Activated CD8-positive, alpha-beta memory T cell treated with anti-CD3 and anti-CD28 coated beads, Interleukin-2, amount 50 U/mL, for 24 hours (primary cell): ENCODE results near the gene RBM20.
"Not testable (repeated sequence)": the region's sequence is repeated elsewhere in the genome, so short reads cannot be mapped to it uniquely, and the experiment has no call there.

Experiments
- DNase-seq: peaks from one replicate; pipeline ENCODE4 v3.0.0-alpha.2; 2020; ENCODE audit errors: extremely low read depth

The RBM20 gene

DNA sequence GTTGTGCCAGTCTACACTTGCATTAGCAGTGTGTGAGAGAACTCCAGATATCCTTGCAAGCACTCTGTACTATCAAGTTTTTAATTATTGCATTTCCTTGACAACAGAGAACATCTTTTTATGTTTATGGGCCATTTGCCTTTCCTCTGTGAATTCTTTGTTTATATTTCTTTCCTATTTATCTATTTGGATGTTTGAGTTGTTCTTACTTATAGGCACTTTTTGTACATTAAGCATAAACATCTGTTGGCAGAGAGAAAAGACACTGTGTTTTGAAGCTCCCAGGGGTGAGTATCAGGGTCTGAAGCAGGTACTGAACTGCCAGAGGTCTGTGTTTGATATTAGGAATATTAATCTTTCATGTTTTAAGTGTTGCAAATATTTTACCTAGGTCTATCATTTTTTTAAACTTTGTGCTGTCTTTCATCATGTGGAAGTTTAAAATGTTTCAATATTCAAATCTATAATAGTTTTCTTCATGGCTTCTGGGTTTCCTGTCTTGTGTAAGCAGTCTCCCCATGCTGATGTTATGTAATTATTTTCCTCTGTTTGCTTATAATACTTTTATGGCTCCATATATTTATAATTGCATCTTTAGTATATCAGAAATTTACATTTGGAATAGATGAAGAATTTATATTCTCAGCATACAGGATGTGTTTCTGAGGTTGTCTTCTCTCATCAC is 209.9 kb downstream of the RBM20 start:
- DNase-seq, result no peak

DNA sequence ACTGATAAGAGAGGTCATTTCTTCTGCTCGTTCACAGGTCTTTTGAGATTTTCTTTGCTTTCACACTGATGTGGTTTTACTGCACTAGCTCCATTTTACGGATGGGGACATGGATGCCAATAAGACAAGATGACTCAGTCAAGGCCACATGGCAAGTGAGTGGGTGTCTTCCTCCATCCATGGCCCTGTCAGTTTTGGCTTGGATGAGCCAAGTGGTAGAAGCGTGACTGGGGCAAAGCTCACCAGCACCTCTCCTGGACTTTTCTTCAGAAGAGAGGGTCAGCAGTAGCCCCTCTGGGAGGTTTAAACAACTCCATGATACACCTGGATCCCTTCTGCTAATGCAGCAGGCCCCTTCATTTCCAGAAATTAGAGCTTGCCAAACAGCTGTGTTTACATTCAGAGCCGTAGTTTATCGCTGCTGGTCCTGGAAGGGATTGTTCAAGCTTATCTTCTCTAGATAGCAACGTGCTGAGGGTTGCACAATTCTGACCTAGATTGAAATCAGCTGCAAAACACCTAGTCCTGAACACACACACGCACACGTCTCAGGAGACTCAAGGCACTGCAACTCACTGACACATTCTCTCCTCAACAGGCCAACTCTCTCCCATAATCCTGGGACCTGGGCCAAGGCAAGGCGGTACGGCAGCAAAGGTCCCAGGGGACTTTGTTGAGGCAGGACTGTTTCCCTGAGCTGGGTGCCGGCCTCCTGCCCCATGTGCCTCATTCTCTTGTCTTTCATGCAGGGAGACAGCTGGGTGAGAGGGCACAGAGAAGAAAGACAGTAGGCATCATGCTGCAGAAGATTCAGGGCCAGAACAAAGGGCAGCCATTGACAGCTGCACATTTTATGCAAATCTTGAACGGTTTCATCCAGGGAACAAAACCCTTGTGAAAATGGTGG is 213.4 kb downstream of the RBM20 start:
- no peak for DNase-seq

DNA sequence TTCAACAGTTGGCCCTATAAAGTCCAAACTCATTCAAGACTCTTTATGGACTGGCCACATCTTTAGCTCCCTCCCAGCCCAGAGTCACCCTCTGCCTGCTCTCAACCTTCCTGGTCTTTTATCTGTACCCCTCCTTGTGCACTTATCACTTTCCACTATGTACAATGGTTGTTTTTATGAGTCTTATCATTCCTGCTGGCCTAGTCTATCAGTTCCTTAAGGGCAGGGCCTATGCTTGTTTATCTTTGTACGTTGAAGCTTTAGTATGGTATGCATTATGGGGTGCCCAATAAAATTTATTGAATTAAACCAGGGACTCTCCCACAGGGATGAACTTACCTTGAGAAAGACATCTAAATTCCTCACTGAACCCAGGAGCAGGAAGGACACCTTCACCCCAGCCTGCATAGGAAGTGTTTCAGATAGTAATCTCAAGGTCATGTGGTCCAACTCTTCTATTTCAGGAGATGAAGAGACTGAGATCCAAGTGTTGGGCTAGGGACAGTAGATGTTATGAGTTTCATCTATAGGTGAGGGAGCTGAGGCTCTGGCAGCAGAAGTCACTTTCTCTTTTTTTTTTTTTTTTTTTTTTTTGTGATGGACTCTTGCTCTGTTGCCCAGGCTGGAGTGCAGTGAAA is 214.3 kb downstream of the RBM20 start:
- no peak for DNase-seq

DNA sequence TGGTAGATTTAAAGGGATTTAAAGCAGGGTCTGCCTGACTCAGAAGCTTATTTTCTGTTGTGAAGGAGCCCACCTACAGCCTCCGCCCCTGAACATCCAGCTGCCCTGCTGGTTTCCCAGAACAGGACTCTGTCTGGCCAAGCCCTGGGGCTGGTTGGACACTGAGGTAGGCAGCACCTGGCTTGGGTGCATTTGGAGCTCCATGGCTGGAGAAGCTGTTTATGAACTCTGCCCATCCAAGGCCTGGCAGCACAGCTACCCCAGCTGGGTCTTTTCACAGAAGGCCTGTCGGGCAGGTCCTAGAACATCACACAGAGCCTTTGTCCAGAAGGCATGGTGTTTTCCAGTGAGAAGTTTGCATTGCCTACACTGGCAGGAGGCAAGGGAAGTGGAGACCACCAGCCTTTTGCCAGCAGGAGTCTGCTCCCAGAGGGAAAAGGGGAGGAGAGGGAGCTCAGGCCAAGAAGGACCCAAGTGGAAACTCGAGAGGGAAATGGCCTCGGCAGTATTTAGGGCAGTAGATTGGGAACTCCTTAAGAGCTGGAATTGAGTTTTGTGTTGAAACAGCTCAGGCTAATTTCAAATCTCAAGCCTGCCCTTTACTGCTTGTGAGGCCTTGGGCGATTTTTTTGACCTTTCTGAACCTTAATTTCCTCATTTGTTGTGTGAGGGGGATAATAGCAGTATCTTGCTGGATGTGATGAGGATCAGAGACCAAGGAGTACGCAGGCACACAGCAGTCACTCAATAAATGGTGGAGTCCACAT is 215.3 kb downstream of the RBM20 start:
- no peak for DNase-seq

DNA sequence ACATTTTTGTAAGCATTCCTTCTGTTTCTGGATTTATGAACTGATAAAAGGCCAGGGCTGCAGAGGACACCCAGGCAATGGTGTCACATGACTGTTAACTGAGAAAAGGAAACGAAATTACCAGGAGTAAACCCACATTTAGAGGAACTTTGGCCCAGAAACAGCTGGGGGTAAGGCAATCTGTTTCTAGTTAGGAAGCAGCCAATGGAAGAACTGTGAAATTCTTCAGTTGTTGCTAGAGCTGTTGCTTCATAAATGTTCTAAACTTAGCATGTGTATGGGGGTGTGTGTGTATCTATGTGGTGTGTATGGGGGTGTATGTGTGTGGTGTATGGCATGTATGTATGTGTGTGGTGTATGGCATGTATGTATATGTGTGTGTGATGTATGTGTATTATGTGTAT is 215.8 kb downstream of the RBM20 start:
- no peak for DNase-seq

DNA sequence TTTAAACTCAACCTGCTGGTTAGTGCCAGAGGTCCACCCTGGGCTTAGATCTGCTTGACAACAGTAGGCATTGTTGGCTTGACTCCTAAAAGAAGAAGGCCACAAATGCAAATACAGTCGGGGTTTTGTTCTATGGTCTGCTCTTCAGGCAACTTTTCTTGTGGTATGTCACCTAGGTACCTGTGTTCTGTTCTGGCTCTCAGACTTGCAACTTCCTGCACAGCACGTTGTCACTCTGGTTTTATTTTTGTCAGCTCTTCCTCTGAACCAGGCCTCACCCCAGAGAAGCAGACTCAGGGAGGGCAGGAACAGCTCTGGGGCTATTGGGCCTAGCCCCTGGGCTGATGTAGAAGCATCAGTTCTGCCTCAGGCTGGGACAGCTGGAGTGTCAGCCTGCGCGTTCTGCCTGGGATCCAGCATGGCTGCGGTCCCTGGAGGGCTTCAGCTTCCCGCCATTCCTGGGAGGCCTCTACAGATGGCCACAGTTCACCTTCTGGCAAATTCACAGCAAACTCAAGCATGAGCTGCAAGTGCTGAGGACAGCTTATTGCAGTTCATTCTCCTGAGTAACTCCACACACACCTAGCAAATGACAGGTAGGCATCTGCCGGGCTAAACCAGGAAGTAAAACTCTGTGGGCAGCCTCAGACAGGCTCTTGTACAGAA is 216.6 kb downstream of the RBM20 start:
- no peak for DNase-seq

DNA sequence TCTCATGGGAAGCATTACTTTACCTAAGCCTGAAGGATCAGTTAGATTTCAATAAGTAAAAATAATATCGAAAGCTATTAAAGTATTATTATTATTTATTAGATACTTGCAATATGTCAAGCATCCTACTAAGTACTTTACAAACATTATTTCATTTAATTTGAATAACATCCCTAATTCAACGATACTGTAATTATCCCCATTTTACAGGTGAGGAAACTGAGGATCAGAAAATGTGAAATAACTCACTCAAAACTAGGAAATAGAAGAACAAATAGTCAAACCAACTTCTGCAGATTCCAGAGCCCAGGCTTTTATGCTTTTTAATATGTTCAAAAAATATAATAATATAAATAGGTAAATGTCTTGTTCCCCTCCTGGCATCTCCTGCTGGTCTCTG is 217.3 kb downstream of the RBM20 start:
- no peak for DNase-seq

DNA sequence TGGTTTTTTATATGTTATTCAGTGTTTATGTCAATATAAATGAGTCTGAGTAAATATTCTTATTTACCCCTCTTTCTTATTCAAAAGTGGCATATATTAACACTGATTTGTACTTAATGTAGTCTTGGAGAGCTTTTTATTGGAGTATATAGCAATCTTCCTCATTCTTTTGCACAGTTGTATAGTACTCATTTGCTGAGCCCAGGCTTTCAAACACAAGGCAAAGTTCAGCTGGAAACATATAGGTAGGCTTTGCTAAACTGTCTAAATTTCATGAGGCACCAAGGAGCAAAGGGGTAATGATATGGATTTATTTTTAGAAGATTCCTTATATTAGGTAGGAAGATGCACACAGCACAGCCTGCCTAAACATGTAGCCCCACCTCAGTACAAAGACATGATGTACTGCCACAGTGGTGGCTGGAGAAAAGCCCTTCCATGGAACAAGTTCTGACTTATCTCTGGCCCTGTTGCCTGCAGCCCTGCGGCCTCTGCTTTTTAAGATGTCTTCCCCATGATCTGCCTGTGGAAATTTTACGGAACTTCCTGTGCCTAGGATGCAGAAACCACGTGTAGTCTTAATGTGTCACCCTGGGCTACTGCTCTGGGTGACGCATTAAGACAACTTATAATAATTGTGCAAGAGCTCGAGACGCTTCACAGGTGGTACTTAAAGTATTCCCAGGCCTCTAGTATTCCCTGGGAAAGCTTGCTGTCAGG is 218.0 kb downstream of the RBM20 start:
- DNase-seq, result no peak

DNA sequence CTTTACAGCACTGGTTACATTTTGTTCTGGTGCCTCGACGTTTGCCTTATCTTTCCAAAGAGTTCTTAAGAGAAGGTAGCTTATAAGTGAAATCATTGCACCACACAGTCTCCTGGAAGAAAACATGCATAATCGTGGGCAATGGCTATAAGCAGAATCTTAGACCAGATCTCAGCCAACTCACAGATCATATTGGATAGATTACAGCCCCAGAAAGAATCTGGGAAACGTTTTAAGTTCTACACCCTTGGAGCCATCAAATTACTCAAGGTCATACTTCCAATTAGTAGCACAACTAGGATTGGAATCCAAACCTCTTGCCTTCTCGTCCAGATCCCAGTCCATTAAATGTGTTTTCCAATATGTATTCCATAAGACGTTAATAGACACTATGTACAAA is 218.8 kb downstream of the RBM20 start:
- DNase-seq, result no peak

DNA sequence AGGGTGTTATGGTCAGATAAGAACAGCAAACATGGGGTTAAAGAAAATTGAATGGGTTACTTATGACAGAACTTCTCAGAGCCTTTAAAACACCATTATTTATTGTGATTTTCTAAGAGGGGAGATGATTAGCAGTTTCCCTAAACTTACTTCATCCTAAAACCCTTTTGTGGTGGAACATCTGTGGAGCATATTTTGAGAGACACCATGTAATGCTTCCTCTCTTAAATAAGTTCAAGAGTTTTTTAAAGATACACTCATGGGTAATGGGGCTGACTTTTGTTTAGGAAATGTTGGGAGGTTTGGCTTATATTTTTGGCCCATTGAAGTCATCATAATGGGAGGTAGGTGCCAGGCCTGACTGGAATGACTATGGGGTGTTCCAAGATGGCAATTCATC is 219.2 kb downstream of the RBM20 start:
- DNase-seq, result no peak

DNA sequence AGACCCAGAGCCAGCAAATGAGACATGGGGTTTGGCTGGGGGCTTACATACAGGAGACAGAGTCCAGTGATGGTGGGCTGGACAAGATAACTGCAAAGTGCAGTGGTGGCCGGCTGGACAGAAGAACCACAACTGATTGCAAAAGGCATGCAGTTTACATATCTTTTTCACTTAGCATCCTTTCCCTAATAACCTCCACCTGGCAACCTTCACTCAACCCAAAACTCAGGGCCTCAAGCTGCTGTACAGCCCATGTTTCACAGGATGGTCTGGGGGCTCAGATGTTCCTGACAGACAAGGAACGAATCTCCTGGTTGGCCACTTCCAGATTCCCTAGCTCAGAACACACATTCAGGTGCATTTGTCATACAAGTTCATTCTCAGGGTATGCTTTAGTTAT is 219.8 kb downstream of the RBM20 start:
- no peak for DNase-seq

DNA sequence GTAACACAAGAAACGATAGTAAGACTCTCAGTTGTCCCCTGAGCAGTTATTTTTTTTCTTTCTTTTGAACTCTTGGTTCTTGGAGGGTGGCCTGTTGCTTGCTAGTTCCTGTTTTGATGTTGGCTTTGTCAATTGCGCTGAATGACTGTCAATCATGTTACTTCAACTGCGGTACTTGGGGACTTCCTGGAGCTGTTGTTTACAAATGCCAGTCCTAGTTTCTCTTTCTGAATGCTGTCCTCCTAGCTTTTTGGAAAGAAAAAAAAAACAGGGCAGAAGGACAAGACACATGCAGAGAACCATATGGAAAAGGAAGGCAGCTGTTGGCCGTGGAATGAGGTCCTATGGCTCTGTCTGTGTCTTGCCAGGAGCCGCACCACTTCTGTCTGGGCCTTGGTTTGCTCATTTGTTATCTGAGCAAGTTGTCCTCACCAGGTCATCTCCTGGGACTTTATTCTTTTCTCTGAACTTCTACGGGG is 220.6 kb downstream of the RBM20 start:
- DNase-seq, result no peak

DNA sequence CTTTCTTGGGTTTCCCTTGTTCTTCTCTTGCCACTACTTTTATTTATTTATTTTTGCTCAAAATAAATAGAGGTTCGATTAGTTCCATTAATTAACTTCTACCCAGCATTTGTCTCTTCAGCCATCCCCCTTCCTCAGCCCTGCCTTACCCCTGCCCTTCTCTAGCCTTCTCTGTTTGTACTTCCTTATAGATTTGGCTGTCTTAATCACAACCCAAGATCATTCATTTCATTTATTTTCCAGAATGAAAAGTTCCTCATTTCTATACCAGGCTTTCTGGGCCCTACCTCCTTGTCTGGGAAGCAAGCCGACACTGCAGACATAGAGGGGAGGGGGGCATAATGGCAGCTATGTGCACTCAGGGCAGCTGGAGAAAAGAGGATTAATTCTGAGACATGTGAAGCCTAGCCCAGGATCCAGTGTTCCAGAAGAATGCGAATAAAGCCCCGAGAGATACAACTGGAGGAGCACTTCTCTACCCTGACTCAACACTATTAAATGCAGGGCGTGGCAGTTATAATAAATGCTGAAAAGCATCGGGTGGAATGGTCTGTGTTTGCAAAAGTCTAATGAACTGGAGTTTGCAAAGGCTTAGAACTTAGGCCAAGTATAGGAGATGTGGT is 221.2 kb downstream of the RBM20 start:
- DNase-seq, result no peak

DNA sequence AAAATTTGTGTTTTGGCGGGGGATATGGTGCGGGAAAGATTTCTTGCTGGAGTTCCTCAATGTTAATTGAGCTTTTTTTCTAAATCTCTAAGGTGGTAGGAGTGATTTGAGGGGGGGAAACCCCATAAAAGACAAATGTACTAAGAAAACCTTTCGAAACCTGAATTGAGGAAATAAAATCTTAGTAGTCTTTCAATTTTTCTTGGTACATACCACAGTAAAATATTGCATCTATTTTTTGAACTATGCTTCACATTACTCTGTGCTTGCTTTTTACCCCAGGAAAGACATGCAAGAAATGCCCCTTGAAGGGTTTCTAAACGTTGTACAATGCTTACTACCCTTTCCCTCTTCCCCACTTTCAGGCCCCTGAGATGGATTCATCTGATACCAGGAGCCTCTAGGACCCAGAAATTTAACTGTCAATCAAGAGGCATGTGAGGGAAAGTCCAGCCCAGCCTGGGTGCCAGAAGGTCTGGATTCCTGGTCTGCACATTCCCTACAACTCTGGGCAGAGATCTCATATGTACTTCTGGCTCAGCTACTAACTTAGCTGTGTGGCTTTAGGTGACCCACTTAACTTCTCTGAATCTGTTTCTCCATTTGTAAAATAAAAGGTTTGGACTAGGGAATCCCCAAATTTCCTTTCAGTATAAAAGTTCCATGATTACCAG is 221.8 kb downstream of the RBM20 start:
- DNase-seq, result no peak

DNA sequence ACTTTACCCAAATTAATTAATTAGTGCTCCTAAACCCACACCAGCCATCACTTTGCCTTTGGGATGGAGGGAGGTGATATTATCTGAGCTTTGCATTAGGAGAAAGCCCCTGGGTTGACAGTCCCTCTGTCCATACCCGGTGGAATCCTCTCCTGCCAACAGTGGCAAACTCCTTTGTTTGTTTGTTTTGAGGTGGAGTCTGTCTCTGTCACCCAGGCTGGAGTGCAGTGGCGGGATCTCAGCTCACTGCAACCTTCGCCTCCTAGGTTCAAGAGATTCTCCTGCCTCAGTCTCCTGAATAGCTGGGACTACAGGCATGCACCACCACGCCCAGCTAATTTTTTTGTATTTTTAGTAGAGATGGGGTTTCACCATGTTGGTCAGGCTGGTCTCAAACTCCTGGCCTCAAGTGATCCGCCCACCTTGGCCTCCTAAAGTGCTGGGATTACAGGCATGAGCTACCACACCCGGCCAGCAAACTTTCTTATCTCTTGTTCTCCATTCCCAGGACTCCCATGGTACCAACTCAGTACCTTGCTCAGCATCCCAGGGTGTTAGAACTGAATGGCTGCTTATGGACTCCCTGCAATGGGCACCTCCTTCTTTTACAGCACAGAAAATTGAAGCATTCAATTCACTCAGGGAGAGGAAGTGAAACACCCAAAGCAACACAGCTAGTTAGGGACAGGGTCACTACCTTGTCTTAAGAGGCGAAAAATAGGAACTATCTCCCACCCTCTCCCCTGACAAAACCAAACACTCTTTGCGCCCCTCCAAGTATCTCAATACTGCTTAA is 223.1 kb downstream of the RBM20 start:
- not testable (repeated sequence) for DNase-seq

DNA sequence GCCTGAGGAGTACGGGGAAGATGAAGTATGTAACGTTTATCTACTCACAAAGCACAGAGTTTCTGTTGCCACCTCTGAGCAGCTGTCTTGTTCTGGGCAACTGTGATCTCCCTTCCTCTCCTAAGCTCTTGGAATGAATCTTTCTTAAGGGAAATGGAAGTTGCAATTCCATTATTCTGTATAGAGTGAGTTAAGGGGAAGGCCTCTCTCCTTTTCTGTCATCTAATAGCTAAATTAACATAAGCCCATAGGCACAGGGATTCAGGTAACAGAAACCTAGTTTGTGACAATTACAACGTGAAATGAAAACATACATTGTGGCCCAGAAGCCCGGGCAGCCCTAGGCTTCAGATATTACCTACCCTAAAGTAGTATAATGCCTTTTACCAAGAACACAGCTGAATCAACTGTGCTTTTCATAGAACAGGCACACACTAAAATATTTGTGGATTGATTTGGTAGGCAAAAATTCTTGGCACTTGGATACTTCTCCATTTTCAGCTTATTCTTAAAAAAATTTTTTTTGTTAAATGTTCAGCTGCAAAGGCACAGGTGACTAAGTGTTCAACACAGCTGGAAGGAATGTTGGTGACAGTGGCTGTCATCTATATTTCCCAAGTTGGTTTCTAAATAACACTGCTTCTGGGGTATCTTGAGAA is 223.8 kb downstream of the RBM20 start:
- DNase-seq, result no peak

DNA sequence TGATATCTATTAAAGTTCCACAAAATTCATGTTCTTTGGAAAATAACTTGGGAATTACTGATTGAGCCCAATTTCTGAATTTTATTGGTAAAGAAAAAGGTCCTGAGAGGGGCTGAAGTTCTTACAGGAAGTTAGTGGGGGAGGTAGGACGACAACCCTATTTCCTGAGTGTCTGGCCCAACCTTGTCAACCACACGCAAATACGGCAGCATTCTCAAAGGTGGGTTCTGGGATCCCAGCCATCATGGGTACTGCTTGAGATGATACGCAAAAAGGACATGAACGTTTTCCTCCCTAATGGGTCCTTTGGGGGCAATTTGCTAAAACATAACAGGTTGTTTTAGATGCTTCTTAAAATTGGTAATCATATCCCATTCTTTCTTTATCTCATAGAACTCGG is 224.8 kb downstream of the RBM20 start:
- no peak for DNase-seq

DNA sequence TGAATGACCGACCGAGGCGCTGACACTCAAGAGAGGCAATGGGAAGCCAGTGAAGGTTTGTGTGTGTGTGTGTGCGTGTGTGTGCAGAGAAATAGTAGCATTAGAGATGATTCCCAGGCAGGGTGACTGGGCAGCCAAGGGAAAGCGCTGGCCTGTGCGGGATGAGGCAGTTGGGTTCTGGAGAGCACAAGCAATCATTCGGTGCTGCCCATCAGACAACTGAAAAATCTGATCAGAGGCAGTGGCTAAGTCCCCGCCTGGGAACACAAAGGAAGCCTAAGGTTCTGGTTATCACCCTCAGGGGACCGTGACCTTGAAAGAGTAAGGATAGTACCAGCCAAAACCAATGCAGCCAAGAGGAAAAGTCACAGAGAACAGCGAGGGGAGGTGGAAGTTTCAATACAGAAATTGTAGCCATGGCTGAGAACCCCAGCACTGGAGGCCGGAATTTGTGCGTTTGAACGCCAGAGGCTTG is 226.7 kb downstream of the RBM20 start:
- DNase-seq, result no peak
